GM23338 (cell line): ENCODE results near the gene TAS2R43. TPM values are rescaled to one million over a fixed set of nuclear protein-coding genes. Genes with fewer than 3 reads are reported as not detected.

Source experiments
- ATAC-seq: fragments of 200-7000 bp; cut with Tn5 transposase; 3 replicates; pipeline ENCODE4 v1.9.1; 2020
- DNase-seq: peaks from one replicate; pipeline ENCODE4 v3.0.0-alpha.2; 2015; ENCODE audit warnings: low spot score
- H2AFZ ChIP-seq: fragments of 200-600 bp; sonication (generic); 2 replicates; pipeline ENCODE4 v1.8.0; 2016; ENCODE audit warnings: antibody characterized with exemption, mild to moderate bottlenecking, moderate library complexity
- H3F3A ChIP-seq: fragments of 200-600 bp; sonication (generic); replicated peaks from 2 replicates; pipeline ENCODE4 v1.8.0; 2017; ENCODE audit warnings: antibody characterized with exemption, mixed run types, low read depth
- H3K27ac ChIP-seq: fragments of 200-600 bp; sonication (generic); 2 replicates; pipeline ENCODE4 v1.6.1; 2016; ENCODE audit warnings: low read depth
- H3K27me3 ChIP-seq: fragments of 200-600 bp; sonication (generic); 2 replicates; pipeline ENCODE4 v1.8.0; 2016; ENCODE audit warnings: mild to moderate bottlenecking, mixed run types, moderate library complexity; ENCODE audit not compliant: insufficient read depth
- H3K36me3 ChIP-seq: fragments of 200-600 bp; sonication (generic); 2 replicates; pipeline ENCODE4 v1.8.0; 2016; ENCODE audit warnings: mild to moderate bottlenecking; ENCODE audit not compliant: insufficient read depth
- H3K4me1 ChIP-seq: fragments of 200-600 bp; sonication (generic); 2 replicates; pipeline ENCODE4 v1.8.0; 2016; ENCODE audit warnings: mild to moderate bottlenecking, moderate library complexity; ENCODE audit not compliant: insufficient read depth
- H3K4me2 ChIP-seq: fragments of 200-600 bp; sonication (generic); 2 replicates; pipeline ENCODE4 v1.7.1; 2017; ENCODE audit warnings: mixed run types
- H3K4me3 ChIP-seq: fragments of 200-600 bp; sonication (generic); 2 replicates; pipeline ENCODE4 v1.6.1; 2016; ENCODE audit warnings: mixed run types
- H3K79me2 ChIP-seq: fragments of 200-600 bp; sonication (generic); replicated peaks from 2 replicates; pipeline ENCODE4 v1.8.0; 2017; ENCODE audit warnings: mild to moderate bottlenecking; ENCODE audit not compliant: insufficient read depth
- H3K9me2 ChIP-seq: fragments of 200-600 bp; sonication (generic); 2 replicates; pipeline ENCODE4 v1.8.0; 2017; ENCODE audit not compliant: insufficient read depth
- H4K20me1 ChIP-seq: fragments of 200-600 bp; sonication (generic); replicated peaks from 2 replicates; pipeline ENCODE4 v1.8.0; 2017; ENCODE audit warnings: mild to moderate bottlenecking; ENCODE audit not compliant: insufficient read depth
- H3K27ac Mint-ChIP-seq: 2 replicates; pipeline ENCODE4 v1.8.0; 2020; ENCODE audit warnings: inconsistent platforms, mild to moderate bottlenecking, moderate library complexity, mixed read lengths
- H3K27me3 Mint-ChIP-seq: 3 replicates; pipeline ENCODE4 v1.8.0; 2022; ENCODE audit warnings: low read depth, mild to moderate bottlenecking, moderate library complexity, mixed read lengths, inconsistent platforms; ENCODE audit not compliant: insufficient read depth, poor library complexity
- H3K36me3 Mint-ChIP-seq: 3 replicates; pipeline ENCODE4 v1.8.0; 2021; ENCODE audit warnings: low read depth, mild to moderate bottlenecking, inconsistent platforms, moderate library complexity, mixed read lengths
- H3K4me1 Mint-ChIP-seq: 3 replicates; pipeline ENCODE4 v1.8.0; 2020; ENCODE audit warnings: mild to moderate bottlenecking, inconsistent platforms, mixed read lengths
- H3K4me3 Mint-ChIP-seq: 3 replicates; pipeline ENCODE4 v1.8.0; 2021; ENCODE audit warnings: moderate library complexity, mild to moderate bottlenecking, inconsistent platforms, mixed read lengths
- H3K9me3 Mint-ChIP-seq: 3 replicates; pipeline ENCODE4 v1.8.0; 2020; ENCODE audit warnings: moderate library complexity, mild to moderate bottlenecking, inconsistent platforms, mixed read lengths
- CREB1 ChIP-seq: fragments of 250-450 bp; sonication (Bioruptor Pico); IDR thresholded peaks from 2 replicates; pipeline ENCODE4 v1.5.0; 2020; ENCODE audit warnings: low read depth, mild to moderate bottlenecking, moderate library complexity
- ETS1 ChIP-seq: IDR thresholded peaks from 2 replicates; pipeline ENCODE4 v1.6.1; 2016; ENCODE audit warnings: antibody characterized with exemption
- ZNF331 ChIP-seq: fragments of 250-450 bp; sonication (Bioruptor Pico); IDR thresholded peaks from 2 replicates; pipeline ENCODE4 v1.5.0; 2020; ENCODE audit warnings: low read depth, mild to moderate bottlenecking, moderate library complexity
- polyA plus RNA-seq: library from polyadenylated mRNA; unstranded; fragments of >200 nt; fragmentation: Nextera tagmentation; extraction: Ambion mirVana; gene quantifications from 2 replicates; pipeline ENCODE4 v1.2.1, GENCODE V29; 2016
- total RNA-seq: library from RNA; depleted of rRNA; stranded (reverse); fragments of >200 nt; shearing (Covaris generic); gene quantifications from 2 replicates; pipeline ENCODE4 v1.2.3, GENCODE V29; 2014
- TF ChIP-seq, protein P1 (sequence below): fragments of 250-450 bp; sonication (Bioruptor Pico); IDR thresholded peaks from 2 replicates; pipeline ENCODE4 v1.5.0; 2020; ENCODE audit warnings: mild to moderate bottlenecking, moderate library complexity

Gene TAS2R43
- total and polyA plus RNA-seq, 2 experiments from 2014 or later = 2.7 TPM; not detected in 1

GRCh38 chr12:11059784-11060183, 32.3 kb downstream of the TAS2R43 start (continued):
- TF ChIP-seq, protein P1, sequence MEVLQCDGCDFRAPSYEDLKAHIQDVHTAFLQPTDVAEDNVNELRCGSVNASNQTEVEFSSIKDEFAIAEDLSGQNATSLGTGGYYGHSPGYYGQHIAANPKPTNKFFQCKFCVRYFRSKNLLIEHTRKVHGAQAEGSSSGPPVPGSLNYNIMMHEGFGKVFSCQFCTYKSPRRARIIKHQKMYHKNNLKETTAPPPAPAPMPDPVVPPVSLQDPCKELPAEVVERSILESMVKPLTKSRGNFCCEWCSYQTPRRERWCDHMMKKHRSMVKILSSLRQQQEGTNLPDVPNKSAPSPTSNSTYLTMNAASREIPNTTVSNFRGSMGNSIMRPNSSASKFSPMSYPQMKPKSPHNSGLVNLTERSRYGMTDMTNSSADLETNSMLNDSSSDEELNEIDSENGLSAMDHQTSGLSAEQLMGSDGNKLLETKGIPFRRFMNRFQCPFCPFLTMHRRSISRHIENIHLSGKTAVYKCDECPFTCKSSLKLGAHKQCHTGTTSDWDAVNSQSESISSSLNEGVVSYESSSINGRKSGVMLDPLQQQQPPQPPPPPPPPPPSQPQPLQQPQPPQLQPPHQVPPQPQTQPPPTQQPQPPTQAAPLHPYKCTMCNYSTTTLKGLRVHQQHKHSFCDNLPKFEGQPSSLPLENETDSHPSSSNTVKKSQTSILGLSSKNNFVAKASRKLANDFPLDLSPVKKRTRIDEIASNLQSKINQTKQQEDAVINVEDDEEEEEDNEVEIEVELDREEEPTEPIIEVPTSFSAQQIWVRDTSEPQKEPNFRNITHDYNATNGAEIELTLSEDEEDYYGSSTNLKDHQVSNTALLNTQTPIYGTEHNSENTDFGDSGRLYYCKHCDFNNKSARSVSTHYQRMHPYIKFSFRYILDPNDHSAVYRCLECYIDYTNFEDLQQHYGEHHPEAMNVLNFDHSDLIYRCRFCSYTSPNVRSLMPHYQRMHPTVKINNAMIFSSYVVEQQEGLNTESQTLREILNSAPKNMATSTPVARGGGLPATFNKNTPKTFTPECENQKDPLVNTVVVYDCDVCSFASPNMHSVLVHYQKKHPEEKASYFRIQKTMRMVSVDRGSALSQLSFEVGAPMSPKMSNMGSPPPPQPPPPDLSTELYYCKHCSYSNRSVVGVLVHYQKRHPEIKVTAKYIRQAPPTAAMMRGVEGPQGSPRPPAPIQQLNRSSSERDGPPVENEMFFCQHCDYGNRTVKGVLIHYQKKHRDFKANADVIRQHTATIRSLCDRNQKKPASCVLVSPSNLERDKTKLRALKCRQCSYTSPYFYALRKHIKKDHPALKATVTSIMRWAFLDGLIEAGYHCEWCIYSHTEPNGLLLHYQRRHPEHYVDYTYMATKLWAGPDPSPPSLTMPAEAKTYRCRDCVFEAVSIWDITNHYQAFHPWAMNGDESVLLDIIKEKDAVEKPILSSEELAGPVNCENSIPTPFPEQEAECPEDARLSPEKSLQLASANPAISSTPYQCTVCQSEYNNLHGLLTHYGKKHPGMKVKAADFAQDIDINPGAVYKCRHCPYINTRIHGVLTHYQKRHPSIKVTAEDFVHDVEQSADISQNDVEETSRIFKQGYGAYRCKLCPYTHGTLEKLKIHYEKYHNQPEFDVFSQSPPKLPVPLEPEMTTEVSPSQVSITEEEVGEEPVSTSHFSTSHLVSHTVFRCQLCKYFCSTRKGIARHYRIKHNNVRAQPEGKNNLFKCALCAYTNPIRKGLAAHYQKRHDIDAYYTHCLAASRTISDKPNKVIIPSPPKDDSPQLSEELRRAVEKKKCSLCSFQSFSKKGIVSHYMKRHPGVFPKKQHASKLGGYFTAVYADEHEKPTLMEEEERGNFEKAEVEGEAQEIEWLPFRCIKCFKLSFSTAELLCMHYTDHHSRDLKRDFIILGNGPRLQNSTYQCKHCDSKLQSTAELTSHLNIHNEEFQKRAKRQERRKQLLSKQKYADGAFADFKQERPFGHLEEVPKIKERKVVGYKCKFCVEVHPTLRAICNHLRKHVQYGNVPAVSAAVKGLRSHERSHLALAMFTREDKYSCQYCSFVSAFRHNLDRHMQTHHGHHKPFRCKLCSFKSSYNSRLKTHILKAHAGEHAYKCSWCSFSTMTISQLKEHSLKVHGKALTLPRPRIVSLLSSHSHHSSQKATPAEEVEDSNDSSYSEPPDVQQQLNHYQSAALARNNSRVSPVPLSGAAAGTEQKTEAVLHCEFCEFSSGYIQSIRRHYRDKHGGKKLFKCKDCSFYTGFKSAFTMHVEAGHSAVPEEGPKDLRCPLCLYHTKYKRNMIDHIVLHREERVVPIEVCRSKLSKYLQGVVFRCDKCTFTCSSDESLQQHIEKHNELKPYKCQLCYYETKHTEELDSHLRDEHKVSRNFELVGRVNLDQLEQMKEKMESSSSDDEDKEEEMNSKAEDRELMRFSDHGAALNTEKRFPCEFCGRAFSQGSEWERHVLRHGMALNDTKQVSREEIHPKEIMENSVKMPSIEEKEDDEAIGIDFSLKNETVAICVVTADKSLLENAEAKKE (CRISPR knock-in tag) = no peak
- TF ChIP-seq ETS1 (no peak), CREB1 (no peak)

DNA sequence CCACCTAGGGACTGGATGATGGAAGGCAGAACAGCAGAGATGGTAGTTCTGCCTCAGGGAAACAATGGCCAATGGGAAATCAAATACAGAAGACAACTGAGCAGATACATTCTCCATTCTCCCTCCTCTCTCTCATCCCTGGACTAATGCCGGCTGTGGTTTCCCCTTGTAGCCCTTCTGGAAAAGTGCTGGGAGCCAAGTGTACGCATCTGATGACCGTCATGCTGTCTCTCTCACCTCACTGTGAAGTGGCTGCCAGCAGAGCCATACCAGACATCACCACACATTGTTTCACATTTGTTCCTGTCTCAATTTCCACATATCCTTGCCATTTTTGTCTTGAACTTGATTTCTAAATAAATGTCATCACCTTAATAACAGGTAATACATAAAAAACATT, 33.1 kb downstream of the TAS2R43 start:
- H2AFZ ChIP-seq = no peak overlapping the region
- H3K9me2 ChIP-seq = no peaks in the 10 kb centered on the region; the same call in 1 of the 2 replicates
- H3K79me2 ChIP-seq = 0 out of 2 replicates have a peak, but pooled peaks cover 9% of the 10 kb centered on the region
- H3K27me3 ChIP-seq = no peaks in the 10 kb centered on the region
- H3K4me1 ChIP-seq = no peaks in the 10 kb centered on the region
- no peaks in the 10 kb centered on the region for H3K36me3 ChIP-seq
- DNase-seq (no peak), ATAC-seq (no peak)
- H3K4me3 ChIP-seq = no peak overlapping the region
- Mint-ChIP-seq H3K4me1 (0 out of 3 replicates have a peak, but pooled peaks cover 5% of the 10 kb centered on the region), H3K9me3 (no peaks in the 10 kb centered on the region), H3K36me3 (peaks cover 9% of the 10 kb centered on the region; the same call in 1 of the 3 replicates), H3K27ac (no peak overlapping the region), H3K27me3 (no peaks in the 10 kb centered on the region), H3K4me3 (no peak overlapping the region)
- H3F3A ChIP-seq = no peaks in the 10 kb centered on the region
- H4K20me1 ChIP-seq = no peaks in the 10 kb centered on the region
- TF ChIP-seq ETS1 (no peak), ZNF331 (CRISPR knock-in tag) (no peak)
- TF ChIP-seq, protein P1 (CRISPR knock-in tag) = no peak
- H3K4me2 ChIP-seq = no peak overlapping the region
- no peak overlapping the region for H3K27ac ChIP-seq
